NCI-H187 treated with DMSO at 0.1 percent for 48 hours (cell line): ENCODE data around the gene SLC25A13.
"Not testable (repeated sequence)": the region's sequence is repeated elsewhere in the genome, so short reads cannot be mapped to it uniquely, and the experiment has no call there.

Source experiments
- DNase-seq: peaks from one replicate; lab custom pipeline; 2025; lab: John Stamatoyannopoulos, UW

Gene SLC25A13, protein sequence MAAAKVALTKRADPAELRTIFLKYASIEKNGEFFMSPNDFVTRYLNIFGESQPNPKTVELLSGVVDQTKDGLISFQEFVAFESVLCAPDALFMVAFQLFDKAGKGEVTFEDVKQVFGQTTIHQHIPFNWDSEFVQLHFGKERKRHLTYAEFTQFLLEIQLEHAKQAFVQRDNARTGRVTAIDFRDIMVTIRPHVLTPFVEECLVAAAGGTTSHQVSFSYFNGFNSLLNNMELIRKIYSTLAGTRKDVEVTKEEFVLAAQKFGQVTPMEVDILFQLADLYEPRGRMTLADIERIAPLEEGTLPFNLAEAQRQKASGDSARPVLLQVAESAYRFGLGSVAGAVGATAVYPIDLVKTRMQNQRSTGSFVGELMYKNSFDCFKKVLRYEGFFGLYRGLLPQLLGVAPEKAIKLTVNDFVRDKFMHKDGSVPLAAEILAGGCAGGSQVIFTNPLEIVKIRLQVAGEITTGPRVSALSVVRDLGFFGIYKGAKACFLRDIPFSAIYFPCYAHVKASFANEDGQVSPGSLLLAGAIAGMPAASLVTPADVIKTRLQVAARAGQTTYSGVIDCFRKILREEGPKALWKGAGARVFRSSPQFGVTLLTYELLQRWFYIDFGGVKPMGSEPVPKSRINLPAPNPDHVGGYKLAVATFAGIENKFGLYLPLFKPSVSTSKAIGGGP

DNA sequence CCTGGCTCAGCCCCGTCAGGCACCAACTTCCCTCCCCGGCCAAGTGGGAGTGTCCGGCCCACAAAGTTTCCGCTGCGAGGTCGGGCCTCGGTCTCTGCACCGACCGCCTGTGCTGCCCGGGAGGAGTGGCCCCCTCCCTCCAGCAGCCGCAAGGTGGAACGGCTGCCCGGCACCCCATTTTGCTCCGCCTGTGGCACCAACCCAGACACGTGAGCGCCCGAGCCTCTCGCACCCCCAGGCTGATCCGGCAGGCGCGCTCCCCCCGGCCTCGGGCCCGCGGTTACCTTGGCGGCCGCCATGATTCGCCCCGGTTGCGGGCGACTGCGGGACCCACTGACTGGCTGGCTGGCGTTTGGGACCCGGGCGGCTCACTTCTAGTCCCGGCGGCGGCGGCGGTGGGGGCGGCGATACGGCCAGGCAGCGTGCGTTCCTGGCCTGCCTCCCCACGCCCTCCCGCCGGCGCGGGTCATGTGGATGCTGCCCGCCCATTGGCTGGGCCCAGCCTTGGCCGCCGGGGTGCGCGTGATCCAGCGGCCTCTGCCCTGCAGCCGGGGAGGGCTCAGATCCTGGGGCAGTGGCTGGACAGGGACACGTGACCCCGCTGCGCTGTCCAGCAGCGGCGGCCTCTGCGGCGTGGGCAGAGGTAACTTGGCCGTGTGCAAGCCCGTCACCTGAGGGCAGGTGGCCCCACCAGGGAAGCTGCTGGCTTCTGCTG lies at the start of gene SLC25A13:
Gene SLC25A13 (minus strand): TSS at position 441 of the 715 bp plus-strand sequence. CDS start 142 bp downstream, at position 299.
- no peak for DNase-seq

GRCh38 chr7:96365916-96366315 lies 44.0 kb upstream of the SLC25A13 start:
- DNase-seq, result not testable (repeated sequence)

DNA sequence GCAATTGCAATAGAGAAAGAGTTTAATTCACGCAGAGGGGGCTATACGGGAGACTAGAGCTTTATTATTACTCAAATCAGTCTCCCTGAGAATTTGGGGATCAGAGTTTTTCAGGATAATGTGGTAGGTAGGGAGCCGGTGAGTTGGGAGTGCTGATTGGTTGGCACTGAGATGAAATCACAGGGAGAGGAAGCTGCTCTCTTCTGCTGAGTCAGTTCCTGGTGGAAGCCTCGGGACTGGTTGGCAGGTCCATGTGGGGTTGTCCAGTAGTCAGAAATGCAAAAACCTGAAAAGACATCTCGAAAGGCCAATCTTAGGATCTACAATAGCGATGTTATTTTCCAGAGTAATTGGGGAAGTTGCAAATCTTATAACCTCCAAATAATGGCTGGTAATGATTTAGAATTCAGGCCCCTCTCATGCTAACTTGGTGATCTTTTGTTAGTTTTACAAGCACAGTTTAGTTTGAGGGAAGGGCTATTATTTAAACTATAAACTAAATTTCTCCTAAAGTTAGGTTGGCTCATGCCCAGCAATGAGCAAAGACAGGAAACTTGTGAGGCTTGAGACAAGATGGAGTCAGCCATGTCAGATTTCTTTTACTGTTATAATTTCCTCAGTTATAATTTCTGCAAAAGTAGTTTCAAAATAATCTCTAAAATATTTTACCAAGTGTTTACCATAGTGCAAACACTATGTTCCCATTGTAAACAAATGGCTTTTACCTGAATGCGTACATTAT lies 39.4 kb upstream of the SLC25A13 start:
- DNase-seq, result no peak

DNA sequence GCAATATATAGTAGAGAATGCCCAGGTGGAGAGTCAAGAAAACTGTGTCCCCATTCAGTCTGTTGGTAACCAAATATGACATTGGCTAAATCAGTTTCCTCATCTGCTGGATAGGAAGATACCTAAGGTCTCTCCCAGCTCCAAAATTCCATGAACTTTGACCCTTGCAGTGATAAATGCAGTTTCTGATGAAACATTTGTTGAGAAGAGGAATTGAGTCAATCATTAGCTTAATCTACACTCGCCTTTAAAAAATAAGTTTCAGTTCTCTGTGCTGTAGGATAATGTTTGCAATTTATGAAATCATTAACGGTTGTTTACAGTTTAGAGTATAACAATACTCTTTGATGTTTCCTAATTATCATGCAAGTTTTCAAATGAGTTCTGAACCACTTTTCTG lies 38.0 kb upstream of the SLC25A13 start:
- DNase-seq, result no peak

GRCh38 chr7:96358236-96358971 lies 36.5 kb upstream of the SLC25A13 start:
- not testable (repeated sequence) for DNase-seq

- DNase-seq, result no peak
These were observed 34.1 kb upstream of the SLC25A13 start for GRCh38 chr7:96355990-96356506.

- no peak for DNase-seq
These were observed 33.0 kb upstream of the SLC25A13 start for GRCh38 chr7:96354881-96355280.

- DNase-seq, result no peak
These were observed 27.7 kb upstream of the SLC25A13 start for GRCh38 chr7:96349572-96349971.

GRCh38 chr7:96347471-96347870 lies 25.6 kb upstream of the SLC25A13 start:
- no peak for DNase-seq

- no peak for DNase-seq
These were observed 24.5 kb upstream of the SLC25A13 start for GRCh38 chr7:96346293-96346953.

GRCh38 chr7:96344236-96344635 lies 22.3 kb upstream of the SLC25A13 start:
- no peak for DNase-seq

- DNase-seq, result no peak
These were observed 20.2 kb upstream of the SLC25A13 start for GRCh38 chr7:96342049-96342448.

DNA sequence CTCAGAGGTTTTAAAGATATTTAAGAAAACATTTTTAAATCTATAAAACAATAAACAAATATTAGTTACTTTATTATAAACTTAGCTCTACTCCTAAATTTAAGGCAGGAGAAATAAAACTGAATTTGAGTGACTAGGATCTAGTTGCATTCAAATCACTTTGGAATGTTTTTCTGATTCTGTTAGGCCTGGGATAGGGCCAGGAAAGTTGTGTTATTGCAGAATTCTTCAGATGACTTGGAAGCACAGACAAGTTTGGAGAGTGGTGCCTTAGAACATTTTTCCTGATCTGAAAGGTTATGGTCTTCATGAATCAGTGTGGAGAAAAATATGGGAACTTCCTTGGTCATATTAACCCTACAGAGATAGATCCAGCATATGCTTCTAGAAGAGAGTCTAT lies 15.6 kb upstream of the SLC25A13 start:
- no peak for DNase-seq

- no peak for DNase-seq
These were observed 10.4 kb upstream of the SLC25A13 start for GRCh38 chr7:96332325-96332724.

DNA sequence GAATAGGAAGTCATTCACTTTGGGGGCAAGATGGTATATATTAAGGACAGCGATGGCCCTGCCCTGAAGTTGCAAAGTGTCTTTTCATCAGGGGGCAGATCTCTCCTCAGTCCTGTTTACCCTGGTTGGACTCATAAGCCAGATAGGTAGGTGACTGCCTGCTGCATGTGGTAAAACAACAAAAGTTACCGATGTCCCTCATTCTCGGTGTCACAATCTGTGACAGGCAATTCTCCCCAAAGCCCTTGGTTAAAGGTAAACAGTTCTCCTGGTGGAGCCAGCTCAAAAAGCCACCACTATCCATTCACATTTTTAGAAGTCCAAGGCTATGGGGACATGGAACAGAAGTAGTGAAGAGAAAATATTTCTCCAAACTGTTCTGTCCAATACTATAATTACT lies 9.9 kb upstream of the SLC25A13 start:
- no peak for DNase-seq

DNA sequence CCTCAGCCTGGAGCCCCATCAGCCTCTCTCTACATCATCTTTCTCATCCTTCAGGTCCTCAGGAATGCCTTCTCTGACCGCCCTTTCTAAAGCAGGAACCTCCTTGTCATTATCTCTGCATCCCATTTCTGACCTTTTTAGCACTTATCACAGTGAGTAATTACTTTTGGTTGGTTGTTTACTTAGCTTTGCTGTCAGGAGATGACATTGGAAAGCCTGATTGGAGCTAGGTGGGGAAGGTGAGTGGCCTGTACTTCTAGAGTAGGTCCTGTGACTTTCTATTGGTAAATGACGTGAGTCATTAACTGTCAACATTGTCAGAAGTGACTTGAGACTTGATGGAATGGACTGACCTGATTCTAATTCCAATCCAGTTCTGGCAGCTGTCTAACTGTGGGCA lies 9.3 kb upstream of the SLC25A13 start:
- no peak for DNase-seq

DNA sequence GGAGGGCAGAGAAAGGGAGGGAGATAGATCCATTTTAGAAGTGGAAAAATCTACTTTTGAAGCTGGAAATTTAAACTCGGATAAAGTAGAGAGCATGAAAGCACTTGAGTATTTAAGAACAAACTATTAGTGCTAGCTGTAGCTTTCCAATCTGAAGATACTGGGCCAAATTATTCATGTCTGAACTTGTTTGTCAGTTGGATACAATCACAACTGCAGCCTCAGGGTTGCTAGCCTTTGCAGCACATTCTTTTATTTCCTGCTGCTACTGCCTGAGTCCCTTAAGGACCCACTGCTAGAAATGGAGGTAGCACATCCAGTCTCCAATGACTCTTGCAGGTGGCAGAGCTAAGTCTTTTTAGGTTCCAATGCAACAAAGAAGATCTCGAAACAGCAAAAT lies 8.3 kb upstream of the SLC25A13 start:
- DNase-seq, result no peak

GRCh38 chr7:96329241-96329640 lies 7.3 kb upstream of the SLC25A13 start:
- no peak for DNase-seq

DNA sequence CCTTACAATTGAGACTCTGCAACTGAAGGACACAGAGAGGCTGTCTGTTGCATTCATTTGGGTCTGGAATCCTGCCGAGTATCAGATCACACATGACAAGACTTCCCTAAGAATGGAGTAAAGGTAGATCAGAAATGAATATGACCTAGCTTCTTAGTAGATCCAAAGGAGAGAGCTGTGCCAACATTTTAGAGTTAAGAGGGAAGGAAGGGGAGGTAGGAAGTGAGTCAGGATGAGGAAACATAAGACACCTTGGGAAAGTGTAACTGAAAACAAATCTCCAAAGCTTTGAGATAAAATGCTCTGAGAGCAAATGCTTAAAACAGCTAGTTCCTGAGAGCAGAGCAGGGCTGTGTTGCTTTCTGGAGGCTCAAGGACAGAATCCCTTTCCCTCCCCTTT lies 6.1 kb upstream of the SLC25A13 start:
- DNase-seq, result no peak

- no peak for DNase-seq
These were observed 5.5 kb upstream of the SLC25A13 start for GRCh38 chr7:96327429-96327828.

DNA sequence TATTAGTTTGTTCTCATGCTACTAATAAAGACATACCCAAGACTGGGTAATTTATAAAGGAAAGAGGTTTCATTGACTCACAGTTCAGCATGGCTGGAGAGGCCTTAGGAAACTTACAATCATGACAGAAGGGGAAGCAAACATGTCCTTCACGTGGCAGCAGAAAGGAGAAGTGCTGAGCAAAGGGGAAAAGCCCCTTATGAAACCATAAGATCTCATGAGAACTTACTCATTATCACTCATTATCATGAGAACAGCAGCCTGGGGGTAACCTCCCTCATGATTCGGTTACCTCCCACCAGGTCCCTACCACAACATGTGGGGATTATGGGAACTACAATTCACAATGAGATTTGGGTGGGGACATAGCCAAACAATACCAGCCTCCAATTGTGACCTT lies 4.9 kb upstream of the SLC25A13 start:
- DNase-seq, result not testable (repeated sequence)
